GM23338 (cell line): ENCODE measurements around the gene GIMAP2. TPM values are rescaled to one million over a fixed set of nuclear protein-coding genes. Genes with fewer than 3 reads are reported as not detected.

Source experiments
- ATAC-seq: fragments of 200-7000 bp; cut with Tn5 transposase; 3 replicates; pipeline ENCODE4 v1.9.1; 2020
- DNase-seq: peaks from one replicate; pipeline ENCODE4 v3.0.0-alpha.2; 2015; ENCODE audit warnings: low spot score
- H2AFZ ChIP-seq: fragments of 200-600 bp; sonication (generic); 2 replicates; pipeline ENCODE4 v1.8.0; 2016; ENCODE audit warnings: antibody characterized with exemption, mild to moderate bottlenecking, moderate library complexity
- H3F3A ChIP-seq: fragments of 200-600 bp; sonication (generic); replicated peaks from 2 replicates; pipeline ENCODE4 v1.8.0; 2017; ENCODE audit warnings: antibody characterized with exemption, mixed run types, low read depth
- H3K27ac ChIP-seq: fragments of 200-600 bp; sonication (generic); 2 replicates; pipeline ENCODE4 v1.6.1; 2016; ENCODE audit warnings: low read depth
- H3K27me3 ChIP-seq: fragments of 200-600 bp; sonication (generic); 2 replicates; pipeline ENCODE4 v1.8.0; 2016; ENCODE audit warnings: mild to moderate bottlenecking, mixed run types, moderate library complexity; ENCODE audit not compliant: insufficient read depth
- H3K36me3 ChIP-seq: fragments of 200-600 bp; sonication (generic); 2 replicates; pipeline ENCODE4 v1.8.0; 2016; ENCODE audit warnings: mild to moderate bottlenecking; ENCODE audit not compliant: insufficient read depth
- H3K4me1 ChIP-seq: fragments of 200-600 bp; sonication (generic); 2 replicates; pipeline ENCODE4 v1.8.0; 2016; ENCODE audit warnings: mild to moderate bottlenecking, moderate library complexity; ENCODE audit not compliant: insufficient read depth
- H3K4me2 ChIP-seq: fragments of 200-600 bp; sonication (generic); 2 replicates; pipeline ENCODE4 v1.7.1; 2017; ENCODE audit warnings: mixed run types
- H3K4me3 ChIP-seq: fragments of 200-600 bp; sonication (generic); 2 replicates; pipeline ENCODE4 v1.6.1; 2016; ENCODE audit warnings: mixed run types
- H3K79me2 ChIP-seq: fragments of 200-600 bp; sonication (generic); replicated peaks from 2 replicates; pipeline ENCODE4 v1.8.0; 2017; ENCODE audit warnings: mild to moderate bottlenecking; ENCODE audit not compliant: insufficient read depth
- H3K9me2 ChIP-seq: fragments of 200-600 bp; sonication (generic); 2 replicates; pipeline ENCODE4 v1.8.0; 2017; ENCODE audit not compliant: insufficient read depth
- H4K20me1 ChIP-seq: fragments of 200-600 bp; sonication (generic); replicated peaks from 2 replicates; pipeline ENCODE4 v1.8.0; 2017; ENCODE audit warnings: mild to moderate bottlenecking; ENCODE audit not compliant: insufficient read depth
- H3K27ac Mint-ChIP-seq: 2 replicates; pipeline ENCODE4 v1.8.0; 2020; ENCODE audit warnings: inconsistent platforms, mild to moderate bottlenecking, moderate library complexity, mixed read lengths
- H3K27me3 Mint-ChIP-seq: 3 replicates; pipeline ENCODE4 v1.8.0; 2022; ENCODE audit warnings: low read depth, mild to moderate bottlenecking, moderate library complexity, mixed read lengths, inconsistent platforms; ENCODE audit not compliant: insufficient read depth, poor library complexity
- H3K36me3 Mint-ChIP-seq: 3 replicates; pipeline ENCODE4 v1.8.0; 2021; ENCODE audit warnings: low read depth, mild to moderate bottlenecking, inconsistent platforms, moderate library complexity, mixed read lengths
- H3K4me1 Mint-ChIP-seq: 3 replicates; pipeline ENCODE4 v1.8.0; 2020; ENCODE audit warnings: mild to moderate bottlenecking, inconsistent platforms, mixed read lengths
- H3K4me3 Mint-ChIP-seq: 3 replicates; pipeline ENCODE4 v1.8.0; 2021; ENCODE audit warnings: moderate library complexity, mild to moderate bottlenecking, inconsistent platforms, mixed read lengths
- H3K9me3 Mint-ChIP-seq: 3 replicates; pipeline ENCODE4 v1.8.0; 2020; ENCODE audit warnings: moderate library complexity, mild to moderate bottlenecking, inconsistent platforms, mixed read lengths
- CREB1 ChIP-seq: fragments of 250-450 bp; sonication (Bioruptor Pico); IDR thresholded peaks from 2 replicates; pipeline ENCODE4 v1.5.0; 2020; ENCODE audit warnings: low read depth, mild to moderate bottlenecking, moderate library complexity
- CTCF ChIP-seq, 2 experiments: fragments of 200-600 bp in 1 of 2; sonication (generic) in 1 of 2; conservative IDR thresholded peaks; 2 replicates each; pipeline versions ENCODE4 v1.5.1 to v1.6.1; 2016 to 2017; ENCODE audit warnings: antibody characterized with exemption in 2 of 2, low read depth in 2 of 2, mild to moderate bottlenecking in 2 of 2, moderate library complexity in 1 of 2
- ETS1 ChIP-seq: IDR thresholded peaks from 2 replicates; pipeline ENCODE4 v1.6.1; 2016; ENCODE audit warnings: antibody characterized with exemption
- EZH2 ChIP-seq: fragments of 200-600 bp; sonication (generic); IDR thresholded peaks from one replicate; pipeline ENCODE4 v1.8.0; 2017; ENCODE audit warnings: antibody characterized with exemption, mild to moderate bottlenecking, low read depth; ENCODE audit not compliant: unreplicated experiment
- EZH2phosphoT487 ChIP-seq: fragments of 200-600 bp; sonication (generic); IDR thresholded peaks from one replicate; pipeline ENCODE4 v1.8.1; 2018; ENCODE audit warnings: antibody characterized with exemption; ENCODE audit not compliant: unreplicated experiment
- JUNB ChIP-seq: IDR thresholded peaks from one replicate; pipeline ENCODE4 v1.6.1; 2016; ENCODE audit warnings: antibody characterized with exemption; ENCODE audit not compliant: unreplicated experiment
- NANOG ChIP-seq: IDR thresholded peaks from 2 replicates; pipeline ENCODE4 v1.6.1; 2016; ENCODE audit warnings: antibody characterized with exemption, borderline replicate concordance
- POLR2AphosphoS5 ChIP-seq: IDR thresholded peaks from 2 replicates; pipeline ENCODE4 v1.6.1; 2016; ENCODE audit warnings: antibody characterized with exemption, low read depth
- REST ChIP-seq: IDR thresholded peaks from one replicate; pipeline ENCODE4 v1.6.1; 2018; ENCODE audit warnings: antibody characterized with exemption; ENCODE audit not compliant: unreplicated experiment
- STAT1 ChIP-seq: IDR thresholded peaks from one replicate; pipeline ENCODE4 v1.6.1; 2016; ENCODE audit warnings: antibody characterized with exemption; ENCODE audit not compliant: unreplicated experiment
- ZNF114 ChIP-seq: fragments of 250-450 bp; sonication (Bioruptor Pico); IDR thresholded peaks from 2 replicates; pipeline ENCODE4 v1.5.0; 2020; ENCODE audit warnings: mild to moderate bottlenecking, moderate library complexity
- ZNF331 ChIP-seq: fragments of 250-450 bp; sonication (Bioruptor Pico); IDR thresholded peaks from 2 replicates; pipeline ENCODE4 v1.5.0; 2020; ENCODE audit warnings: low read depth, mild to moderate bottlenecking, moderate library complexity
- ZNF462 ChIP-seq: fragments of 250-450 bp; sonication (Bioruptor Pico); IDR thresholded peaks from 2 replicates; pipeline ENCODE4 v1.5.0; 2020; ENCODE audit warnings: mild to moderate bottlenecking, moderate library complexity
- polyA plus RNA-seq: library from polyadenylated mRNA; unstranded; fragments of >200 nt; fragmentation: Nextera tagmentation; extraction: Ambion mirVana; gene quantifications from 2 replicates; pipeline ENCODE4 v1.2.1, GENCODE V29; 2016
- total RNA-seq: library from RNA; depleted of rRNA; stranded (reverse); fragments of >200 nt; shearing (Covaris generic); gene quantifications from 2 replicates; pipeline ENCODE4 v1.2.3, GENCODE V29; 2014

Gene GIMAP2
- total and polyA plus RNA-seq, 2 experiments from 2014 or later, result not detected

GRCh38 chr7:150642926-150643325 lies 42.6 kb upstream of the GIMAP2 start:
- Mint-ChIP-seq H3K9me3 (peaks cover 11% of the 10 kb centered on the region), H3K27ac (no peak overlapping the region), H3K4me3 (no peak overlapping the region), H3K27me3 (peaks cover 1% of the 10 kb centered on the region), H3K36me3 (no peaks in the 10 kb centered on the region), H3K4me1 (no peaks in the 10 kb centered on the region)
- no peaks in the 10 kb centered on the region for H3K36me3 ChIP-seq
- no peak overlapping the region for H2AFZ ChIP-seq
- ATAC-seq, result no peak
- no peaks in the 10 kb centered on the region for H3F3A ChIP-seq
- no peaks in the 10 kb centered on the region for H4K20me1 ChIP-seq
- no peak overlapping the region for H3K27ac ChIP-seq
- no peaks in the 10 kb centered on the region for H3K4me1 ChIP-seq
- DNase-seq, result no peak
- H3K79me2 ChIP-seq, result no peaks in the 10 kb centered on the region
- TF ChIP-seq CTCF (conservative IDR thresholded peaks at IDR 0.05; ENCODE audit: low read depth in 2 of 2), result no peak
- TF ChIP-seq ZNF462 (CRISPR knock-in tag), result no peak
- TF ChIP-seq POLR2AphosphoS5, result no peak
- no peak for TF ChIP-seq ZNF331 (CRISPR knock-in tag)
- TF ChIP-seq REST, result no peak
- TF ChIP-seq ZNF114 (CRISPR knock-in tag), result no peak
- TF ChIP-seq JUNB, result no peak
- no peak for TF ChIP-seq EZH2phosphoT487
- TF ChIP-seq ETS1, result no peak
- no peak for TF ChIP-seq EZH2
- no peak for TF ChIP-seq STAT1
- TF ChIP-seq NANOG, result no peak
- no peak for TF ChIP-seq CREB1 (CRISPR knock-in tag)
- no peaks in the 10 kb centered on the region; the same call in 1 of the 2 replicates for H3K9me2 ChIP-seq
- no peak overlapping the region for H3K4me2 ChIP-seq
- no peaks in the 10 kb centered on the region for H3K27me3 ChIP-seq
- H3K4me3 ChIP-seq, result no peak overlapping the region
